Subcutaneous abdominal adipose tissue (tissue), 5 donors: ENCODE results near the gene COX7B.
"Not testable (repeated sequence)": the region's sequence is repeated elsewhere in the genome, so short reads cannot be mapped to it uniquely, and the experiment has no call there.

Source experiments
- H3K27ac ChIP-seq: one replicate; pipeline ENCODE4 v1.7.0; 2013; ENCODE audit warnings: low read depth, mild to moderate bottlenecking, inconsistent platforms, low read length, moderate library complexity
- H3K27me3 ChIP-seq, 5 donors: one replicate each; pipeline ENCODE4 v1.7.0; 2013; ENCODE audit warnings: low read length in 5 of 5, inconsistent platforms in 1 of 5; ENCODE audit not compliant: control insufficient read depth in 5 of 5, insufficient read depth in 4 of 5
- H3K36me3 ChIP-seq, 5 donors: one replicate each; pipeline ENCODE4 v1.7.0; 2013; ENCODE audit warnings: low read length in 5 of 5; ENCODE audit not compliant: control insufficient read depth in 5 of 5, insufficient read depth in 5 of 5
- H3K4me1 ChIP-seq, 5 donors: one replicate each; pipeline ENCODE4 v1.7.0; 2013; ENCODE audit warnings: low read length in 5 of 5, mild to moderate bottlenecking in 3 of 5, moderate library complexity in 1 of 5; ENCODE audit not compliant: control insufficient read depth in 5 of 5, insufficient read depth in 5 of 5
- H3K4me3 ChIP-seq, 5 donors: one replicate each; pipeline ENCODE4 v1.7.0; 2013; ENCODE audit warnings: low read length in 5 of 5, low read depth in 1 of 5
- H3K9ac ChIP-seq, 5 donors: one replicate each; pipeline ENCODE4 v1.7.0; 2013; ENCODE audit warnings: low read length in 5 of 5, mild to moderate bottlenecking in 4 of 5, moderate library complexity in 3 of 5
- H3K9me3 ChIP-seq, 5 donors: one replicate each; pipeline ENCODE4 v1.7.0; 2013; ENCODE audit warnings: low read length in 5 of 5; ENCODE audit not compliant: control insufficient read depth in 5 of 5
- donor health status: healthy.
- donor health status: healthy.
- donor health status: healthy.
- donor health status: healthy.
- donor health status: healthy.

Gene COX7B

DNA sequence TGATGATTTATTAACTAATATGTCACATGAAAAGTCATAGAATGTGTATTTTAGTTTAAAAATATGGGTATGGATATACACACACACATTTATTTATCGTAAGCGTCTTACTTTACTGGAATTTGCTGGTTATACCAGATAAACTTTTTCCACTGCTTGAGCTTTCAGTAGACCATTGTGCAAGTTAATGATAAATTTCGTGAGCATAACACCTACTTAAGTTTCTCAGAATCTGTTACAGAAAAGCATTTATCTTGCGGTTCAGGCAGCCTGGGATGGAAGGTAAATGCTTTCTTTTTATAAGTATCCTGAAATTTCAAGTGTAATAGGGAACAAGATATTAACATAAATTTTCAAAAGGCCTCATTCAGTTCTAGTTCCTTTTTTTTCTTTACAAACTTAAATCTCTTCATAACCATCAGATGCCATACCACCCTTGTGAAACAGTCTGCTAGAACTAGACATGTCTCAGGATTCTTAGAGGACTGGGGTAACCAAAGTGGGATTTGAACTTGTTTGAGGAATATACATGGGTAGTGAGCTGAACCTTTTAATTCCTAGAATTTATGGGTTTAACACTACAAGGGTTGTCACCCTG, 38.9 kb downstream of the COX7B start:
- Histone ChIP-seq H3K4me3 (no peak overlapping the region), H3K27me3 (peaks cover 0 to 2% (median 0%) of the 10 kb centered on the region in 5 donors), H3K4me1 (peaks cover 0 to 2% (median 0%) of the 10 kb centered on the region in 5 donors), H3K9me3 (no peaks in the 10 kb centered on the region), H3K36me3 (no peaks in the 10 kb centered on the region), H3K9ac (no peak overlapping the region), H3K27ac (no peak overlapping the region)

DNA sequence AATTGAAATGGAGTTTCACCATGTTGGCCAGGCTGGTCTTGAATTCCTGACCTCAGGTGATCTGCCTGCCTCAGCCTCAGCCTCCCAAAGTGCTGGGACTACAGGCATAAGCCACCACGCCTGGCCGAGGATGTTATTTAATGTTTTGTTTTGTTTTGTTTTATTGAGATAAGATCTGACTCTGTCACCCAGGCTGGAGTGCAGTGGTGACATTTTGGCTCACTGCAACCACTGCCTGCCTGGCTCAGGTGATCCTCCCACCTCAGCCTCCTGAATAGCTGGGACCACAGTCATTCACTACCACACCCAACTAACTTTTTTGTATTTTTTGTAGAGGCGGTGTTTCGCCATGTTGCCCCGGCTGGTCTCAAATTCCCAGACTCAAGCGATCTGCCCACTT, 45.8 kb downstream of the COX7B start:
- H3K27me3 ChIP-seq, H3K9me3 ChIP-seq, H3K36me3 ChIP-seq, H3K4me1 ChIP-seq, H3K4me3 ChIP-seq, H3K9ac ChIP-seq, H3K27ac ChIP-seq: not testable (repeated sequence)

DNA sequence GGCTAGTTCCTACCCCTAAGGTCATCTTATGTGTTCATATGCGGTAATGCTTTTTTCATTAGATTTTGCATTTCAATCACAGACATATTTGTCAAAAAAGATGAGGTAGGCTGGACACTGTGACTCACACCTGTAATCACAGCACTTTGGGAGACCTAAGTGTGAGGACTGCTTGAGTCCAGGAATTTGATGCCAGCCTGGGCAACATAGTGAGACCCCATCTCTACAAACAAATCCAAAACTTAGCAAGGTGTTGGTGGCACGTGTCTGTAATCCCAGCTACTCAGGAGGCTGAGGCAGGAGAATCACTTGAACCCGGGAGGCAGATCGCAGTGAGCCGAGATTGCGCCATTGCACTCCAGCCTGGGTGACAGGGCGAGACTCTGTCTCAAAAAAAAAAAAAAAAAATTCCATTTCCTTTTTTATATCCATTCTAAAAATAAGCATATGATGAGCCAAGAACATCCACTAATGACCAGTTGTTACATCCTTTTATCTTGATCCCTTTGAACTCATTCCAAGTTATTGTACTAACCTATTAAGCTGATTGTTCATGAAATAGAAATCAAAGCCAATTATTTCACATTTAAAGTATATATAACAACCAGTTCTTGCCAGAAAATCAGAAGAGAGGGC, 46.8 kb downstream of the COX7B start:
- Histone ChIP-seq H3K4me1 (peaks cover 0 to 2% (median 0%) of the 10 kb centered on the region in 5 donors), H3K9ac (no peak overlapping the region), H3K9me3 (no peaks in the 10 kb centered on the region), H3K4me3 (no peak overlapping the region), H3K27ac (no peak overlapping the region), H3K27me3 (no peaks in the 10 kb centered on the region), H3K36me3 (no peaks in the 10 kb centered on the region)

DNA sequence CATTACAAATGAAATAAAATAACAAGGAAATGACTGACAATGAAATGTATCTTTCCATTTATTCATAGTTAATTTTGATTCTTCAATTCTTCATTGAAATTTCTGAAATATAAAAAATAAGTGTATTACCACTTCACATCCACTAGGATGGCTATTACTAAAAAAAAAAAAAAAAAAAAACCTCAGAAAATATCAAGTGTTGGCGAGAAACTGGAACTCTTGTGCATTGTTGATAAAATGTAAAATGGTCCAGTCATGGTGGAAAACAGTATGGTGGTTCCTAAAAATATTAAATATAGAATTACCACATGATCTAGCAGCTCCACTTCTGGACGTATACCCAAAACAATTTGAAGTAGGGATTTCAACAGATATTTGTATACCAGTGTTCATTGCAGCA, 47.3 kb downstream of the COX7B start:
- Histone ChIP-seq H3K9ac (no peak overlapping the region), H3K36me3 (no peaks in the 10 kb centered on the region), H3K4me1 (peaks cover 0 to 2% (median 0%) of the 10 kb centered on the region in 5 donors), H3K9me3 (no peaks in the 10 kb centered on the region), H3K4me3 (no peak overlapping the region), H3K27me3 (no peaks in the 10 kb centered on the region), H3K27ac (no peak overlapping the region)

DNA sequence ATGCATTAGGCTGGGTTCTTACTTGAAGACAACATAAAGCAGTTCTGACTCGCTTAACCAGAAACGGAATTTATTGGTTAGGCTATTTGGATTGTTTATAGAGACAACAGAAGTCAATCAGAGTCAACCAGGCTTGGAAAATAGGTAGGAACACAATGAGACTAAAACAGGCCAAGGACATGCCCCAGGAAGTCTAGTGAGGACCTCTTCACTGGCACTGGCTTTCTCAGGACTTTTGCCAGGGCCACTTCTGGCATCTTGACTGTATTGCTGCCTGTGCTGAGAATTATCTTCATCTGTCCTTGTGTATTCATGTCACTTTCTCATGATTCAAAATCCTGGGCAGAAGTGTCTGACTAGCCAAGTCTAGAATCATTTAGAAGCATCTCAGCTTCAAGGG, 50.6 kb downstream of the COX7B start:
- Histone ChIP-seq H3K27ac (no peak overlapping the region), H3K9ac (no peak overlapping the region), H3K27me3 (no peaks in the 10 kb centered on the region), H3K4me1 (peaks cover 0 to 3% (median 0%) of the 10 kb centered on the region in 5 donors), H3K4me3 (no peak overlapping the region), H3K9me3 (no peaks in the 10 kb centered on the region), H3K36me3 (no peaks in the 10 kb centered on the region)

DNA sequence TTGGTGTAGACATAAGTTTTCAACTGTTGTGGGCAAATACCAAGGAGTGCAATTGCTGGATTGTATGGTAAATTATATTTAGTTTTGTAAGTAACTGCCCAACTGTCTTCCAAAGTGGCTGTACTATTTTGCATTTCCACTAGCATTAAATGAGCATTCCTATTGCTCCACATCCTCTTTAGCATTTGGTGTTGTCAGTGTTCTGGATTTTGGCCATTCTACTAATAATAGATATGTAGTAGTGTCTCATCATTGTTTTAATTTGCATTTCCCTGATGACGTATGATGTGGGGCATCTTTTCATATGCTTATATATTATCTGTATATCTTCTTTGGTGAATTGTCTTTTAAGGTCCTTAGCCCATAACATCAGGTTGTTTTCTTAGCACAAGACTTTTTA, 52.9 kb downstream of the COX7B start:
- Histone ChIP-seq H3K9ac (no peak overlapping the region), H3K4me3 (no peak overlapping the region), H3K9me3 (peaks cover 0 to 2% (median 0%) of the 10 kb centered on the region in 5 donors), H3K36me3 (no peaks in the 10 kb centered on the region), H3K4me1 (peaks cover 0 to 3% (median 0%) of the 10 kb centered on the region in 5 donors), H3K27ac (no peak overlapping the region), H3K27me3 (no peaks in the 10 kb centered on the region)

DNA sequence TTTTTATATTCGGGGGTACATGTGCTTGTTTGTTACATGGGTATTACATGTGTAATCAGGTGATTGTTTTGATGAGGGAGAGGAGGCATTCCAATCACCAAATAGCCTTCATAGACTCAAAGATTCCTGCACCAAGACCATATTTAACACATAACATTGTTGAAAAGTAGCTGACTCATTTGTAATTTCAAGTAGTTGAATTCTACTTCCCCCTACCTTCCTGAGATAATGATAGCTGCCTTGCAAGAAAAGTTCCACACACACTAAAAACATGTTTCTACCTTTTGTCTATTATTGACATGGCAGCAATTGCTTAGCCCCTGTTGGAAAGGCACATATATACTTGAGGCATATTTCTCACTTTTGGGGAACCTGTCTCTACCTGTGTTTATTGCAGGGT, 54.0 kb downstream of the COX7B start:
- no peaks in the 10 kb centered on the region for H3K36me3 ChIP-seq

DNA sequence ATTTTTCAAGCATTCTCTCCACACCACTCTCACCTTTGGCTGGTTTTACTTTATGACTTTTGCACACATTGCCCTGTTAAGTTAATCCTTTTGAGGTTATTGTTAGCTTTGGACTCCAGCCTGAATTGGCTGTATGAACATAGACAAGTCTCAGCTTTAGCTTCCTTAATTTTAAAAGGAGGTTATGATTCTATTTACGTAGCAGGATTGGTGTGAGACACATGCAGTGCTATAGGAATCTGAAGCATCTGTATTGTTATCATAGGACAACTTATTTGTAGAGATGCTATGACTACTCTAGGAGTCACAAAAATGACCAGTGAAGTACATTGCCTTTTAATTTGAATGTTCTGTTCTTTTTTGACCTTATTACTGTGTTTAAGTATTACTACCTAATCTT, 54.4 kb downstream of the COX7B start:
- peaks cover 0 to 7% (median 0%) of the 10 kb centered on the region in 5 donors for H3K9me3 ChIP-seq
- no peaks in the 10 kb centered on the region for H3K27me3 ChIP-seq
- H3K36me3 ChIP-seq = no peaks in the 10 kb centered on the region
- H3K4me1 ChIP-seq = peaks cover 0 to 3% (median 0%) of the 10 kb centered on the region in 5 donors
- no peak overlapping the region for H3K9ac ChIP-seq
- H3K4me3 ChIP-seq = no peak overlapping the region
- no peak overlapping the region for H3K27ac ChIP-seq

More for the DNA sequence above, 54.0 kb downstream of the COX7B start:
- no peaks in the 10 kb centered on the region for H3K27me3 ChIP-seq
- peaks cover 0 to 3% (median 0%) of the 10 kb centered on the region in 5 donors for H3K4me1 ChIP-seq
- H3K9me3 ChIP-seq = peaks cover 0 to 5% (median 0%) of the 10 kb centered on the region in 5 donors
- H3K9ac ChIP-seq = no peak overlapping the region
- no peak overlapping the region for H3K4me3 ChIP-seq
- no peak overlapping the region for H3K27ac ChIP-seq
